HG03135 (cell line): ENCODE data around the gene GRAMD1A.
"Not testable (repeated sequence)": the region's sequence is repeated elsewhere in the genome, so short reads cannot be mapped to it uniquely, and the experiment has no call there.

Experiments used
- ATAC-seq: cut with Tn5 transposase; IDR thresholded peaks from one replicate; pipeline ENCODE4 v1.9.1; 2021; ENCODE audit warnings: mild to moderate bottlenecking, moderate library complexity; ENCODE audit not compliant: unreplicated experiment

Gene GRAMD1A

GRCh38 chr19:34976611-34977010, 23.5 kb upstream of the GRAMD1A start:
- no peak for ATAC-seq

DNA sequence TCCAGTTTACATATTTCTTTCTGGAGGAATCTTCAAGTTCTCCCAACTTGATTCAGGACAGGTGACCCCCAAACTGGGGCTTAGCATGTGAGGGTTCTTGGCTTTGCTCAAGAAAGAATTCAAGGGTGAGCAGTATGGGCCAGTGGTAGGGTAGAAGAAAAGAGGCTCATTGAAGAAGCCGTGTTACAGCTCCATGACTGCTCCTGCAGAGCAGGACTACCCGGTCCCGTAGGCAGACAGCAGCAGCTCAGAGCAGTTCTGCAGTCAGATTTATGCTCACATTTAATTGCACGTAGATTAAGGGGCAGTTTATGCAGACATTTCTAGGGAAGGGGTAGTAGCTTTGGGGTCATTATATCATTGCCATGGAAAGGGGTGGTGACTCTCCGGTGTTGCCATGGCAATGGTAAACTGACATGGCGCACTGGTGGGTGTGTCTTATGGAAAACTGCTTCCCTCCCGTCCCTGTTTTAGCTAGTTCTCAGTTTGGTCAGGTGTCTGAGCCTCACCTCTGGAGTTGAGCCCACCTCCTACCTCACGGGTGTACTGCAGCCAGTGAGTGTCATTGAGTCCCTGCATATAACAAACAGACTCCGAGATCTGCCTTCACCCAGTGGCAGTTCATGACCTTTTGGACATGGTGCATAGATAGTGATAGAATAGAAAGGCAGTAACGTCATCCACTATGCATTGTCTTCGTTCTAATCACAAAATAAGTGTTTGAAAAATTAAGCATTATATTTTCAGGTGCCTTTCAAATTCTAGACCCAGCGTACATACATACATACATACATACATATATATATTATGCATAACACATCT, 20.1 kb upstream of the GRAMD1A start:
- ATAC-seq, result no peak

- ATAC-seq, result no peak
These were observed 17.8 kb upstream of the GRAMD1A start for GRCh38 chr19:34982275-34982674.

- ATAC-seq, result no peak
These were observed 16.3 kb upstream of the GRAMD1A start for GRCh38 chr19:34983786-34984185.

DNA sequence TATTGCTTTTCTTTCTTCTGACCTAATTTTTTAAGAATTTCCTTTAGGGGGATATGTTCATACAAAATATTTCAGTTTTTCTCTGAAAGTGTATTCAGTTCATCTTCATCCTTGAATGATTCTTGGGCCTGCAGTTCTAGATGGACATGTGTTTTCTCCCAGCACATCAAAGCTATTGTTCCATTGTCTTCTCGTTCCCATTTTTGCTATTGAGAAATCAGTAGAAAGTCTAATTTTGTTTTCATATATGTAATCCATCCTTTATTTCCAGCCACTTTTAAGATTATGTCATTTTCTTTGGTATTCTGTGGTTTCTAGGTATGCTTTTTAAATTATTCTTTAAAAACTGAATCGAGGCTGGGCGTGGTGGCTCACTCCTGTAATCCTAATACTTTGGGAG, 15.8 kb upstream of the GRAMD1A start:
- no peak for ATAC-seq

- ATAC-seq, result no peak
These were observed 14.7 kb upstream of the GRAMD1A start for GRCh38 chr19:34985249-34986022.

DNA sequence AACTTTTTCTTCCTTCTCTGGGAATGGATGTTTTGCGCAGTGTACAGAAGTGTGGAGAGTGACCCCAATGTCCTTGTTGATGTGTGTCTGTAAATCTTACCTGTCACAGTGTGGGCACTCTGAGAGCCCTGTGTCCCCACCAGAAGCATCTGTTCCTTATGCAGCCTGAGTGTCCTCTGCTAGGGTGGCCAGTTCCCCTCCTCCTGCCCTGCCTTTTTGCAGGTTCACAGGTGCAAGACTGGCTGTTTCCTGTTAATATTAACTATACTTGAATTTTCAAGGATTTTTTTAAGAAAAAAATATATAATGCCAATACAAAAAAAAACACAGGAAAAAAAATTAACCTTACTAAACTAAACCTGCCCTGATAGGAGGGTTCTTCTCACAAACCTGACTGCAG, 12.0 kb upstream of the GRAMD1A start:
- ATAC-seq, result no peak

DNA sequence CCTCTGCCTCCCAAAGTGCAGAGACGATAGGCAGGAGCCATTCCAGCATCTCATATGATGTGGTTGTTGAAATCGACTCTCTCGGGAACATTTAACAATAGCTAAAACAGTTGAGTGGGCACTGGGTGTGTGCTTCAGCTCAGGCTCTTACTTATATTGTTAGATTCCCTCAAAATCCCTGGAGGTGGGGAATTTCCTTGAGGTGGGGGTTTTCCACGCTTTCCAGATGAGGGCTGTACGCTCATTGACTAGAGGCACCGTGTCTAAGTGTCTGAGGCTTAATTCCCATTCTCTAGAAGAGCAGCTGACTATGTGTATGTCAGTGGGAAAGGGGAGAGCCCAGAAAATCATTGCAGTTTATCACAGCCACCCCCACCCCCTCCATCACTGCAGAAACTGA, 10.8 kb upstream of the GRAMD1A start:
- ATAC-seq, result no peak

GRCh38 chr19:34990578-34991192, 9.4 kb upstream of the GRAMD1A start:
- no peak for ATAC-seq

DNA sequence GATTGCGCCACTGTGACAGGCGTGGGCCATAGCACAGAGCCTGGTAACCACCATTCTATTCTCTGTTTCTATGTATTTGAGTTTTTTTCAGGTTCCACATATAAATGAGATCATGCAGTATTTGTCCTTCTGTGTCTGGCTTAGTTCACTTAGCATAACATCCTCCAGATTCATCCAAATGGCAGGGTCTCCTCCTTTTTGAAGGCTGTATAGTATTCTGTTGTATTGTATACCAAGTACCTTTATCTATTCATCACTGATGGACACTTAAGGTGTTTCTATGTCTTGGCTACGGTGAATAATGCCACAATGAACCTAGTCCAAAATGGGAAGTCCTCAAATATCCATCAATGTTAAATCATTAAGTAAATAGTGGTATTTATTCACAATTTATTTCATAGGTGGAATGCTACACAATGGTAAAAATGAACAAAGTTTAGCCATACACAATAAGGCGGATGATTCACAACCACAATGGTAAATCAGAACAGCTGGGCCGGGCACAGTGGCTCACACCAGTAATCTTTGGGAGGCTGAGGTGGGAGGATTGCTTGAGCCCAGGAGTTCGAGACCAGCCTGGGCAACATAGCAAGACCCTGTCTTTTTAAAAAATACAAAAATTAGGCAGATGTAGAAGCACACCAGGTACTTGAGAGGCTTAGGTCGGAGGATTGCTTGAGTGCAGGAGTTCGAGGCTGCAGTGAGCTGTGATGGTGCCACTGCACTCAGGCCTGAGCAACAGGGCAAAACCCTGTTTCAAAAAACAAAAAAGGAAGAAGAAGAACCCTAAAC, 8.4 kb upstream of the GRAMD1A start:
- no peak for ATAC-seq

DNA sequence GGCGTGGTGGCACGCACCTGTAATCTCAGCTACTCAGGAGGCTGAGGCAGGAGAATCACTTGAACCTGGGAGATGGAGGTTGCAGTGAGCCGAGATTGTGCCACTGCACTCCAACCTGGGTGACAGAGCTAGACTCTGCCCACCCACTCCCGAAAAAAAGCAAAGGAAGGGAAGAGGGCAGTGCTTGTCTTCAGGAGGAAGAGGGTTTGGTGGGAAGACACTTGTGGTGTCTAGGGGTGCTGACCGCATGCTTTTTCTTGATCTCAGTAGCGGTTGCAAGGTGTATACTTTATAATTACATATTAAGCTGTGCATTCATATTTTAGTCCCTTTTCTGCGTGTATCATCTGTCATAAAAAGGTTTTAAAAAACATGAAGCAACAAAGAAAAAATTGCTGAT, 7.5 kb upstream of the GRAMD1A start:
- not testable (repeated sequence) for ATAC-seq

DNA sequence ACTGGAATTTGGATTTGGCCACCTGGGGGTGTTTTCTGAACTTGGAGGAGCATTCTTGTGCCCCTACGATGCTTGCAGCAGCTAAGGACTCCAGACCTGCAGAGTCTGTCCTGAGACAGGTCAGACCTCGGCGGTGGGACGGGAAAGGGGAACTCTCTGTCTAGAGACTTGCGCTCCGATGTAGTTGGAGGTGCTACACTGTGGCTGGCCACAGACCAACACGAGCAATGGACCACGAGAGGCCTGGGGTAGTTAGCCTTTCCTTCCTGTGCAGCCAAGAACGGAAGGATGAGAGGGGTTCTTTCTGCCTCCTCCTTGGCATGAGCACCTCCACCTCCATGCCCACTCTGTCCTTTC, 5.9 kb upstream of the GRAMD1A start:
- ATAC-seq, result no peak

GRCh38 chr19:34994643-34995541, 5.2 kb upstream of the GRAMD1A start:
- ATAC-seq, result no peak

DNA sequence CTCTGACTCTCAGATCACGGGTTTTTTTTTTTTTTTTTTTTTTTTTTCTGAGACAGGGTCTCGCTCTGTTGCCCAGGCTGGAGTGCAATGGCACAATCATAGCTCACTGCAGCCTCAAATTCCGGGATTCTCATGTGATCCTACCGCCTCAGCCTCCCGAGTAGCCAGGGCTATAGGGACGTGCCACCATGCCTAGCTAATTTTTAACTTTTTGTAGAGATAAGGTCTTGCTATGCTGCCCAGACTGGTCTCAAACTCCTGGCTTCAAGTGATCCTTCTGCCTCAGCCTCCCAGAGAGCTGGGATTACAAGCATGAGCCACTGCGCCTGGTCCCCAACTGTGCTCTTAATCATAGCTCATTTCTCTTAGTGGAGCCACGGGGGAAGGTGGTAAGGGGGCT, 4.6 kb upstream of the GRAMD1A start:
- ATAC-seq, result no peak

DNA sequence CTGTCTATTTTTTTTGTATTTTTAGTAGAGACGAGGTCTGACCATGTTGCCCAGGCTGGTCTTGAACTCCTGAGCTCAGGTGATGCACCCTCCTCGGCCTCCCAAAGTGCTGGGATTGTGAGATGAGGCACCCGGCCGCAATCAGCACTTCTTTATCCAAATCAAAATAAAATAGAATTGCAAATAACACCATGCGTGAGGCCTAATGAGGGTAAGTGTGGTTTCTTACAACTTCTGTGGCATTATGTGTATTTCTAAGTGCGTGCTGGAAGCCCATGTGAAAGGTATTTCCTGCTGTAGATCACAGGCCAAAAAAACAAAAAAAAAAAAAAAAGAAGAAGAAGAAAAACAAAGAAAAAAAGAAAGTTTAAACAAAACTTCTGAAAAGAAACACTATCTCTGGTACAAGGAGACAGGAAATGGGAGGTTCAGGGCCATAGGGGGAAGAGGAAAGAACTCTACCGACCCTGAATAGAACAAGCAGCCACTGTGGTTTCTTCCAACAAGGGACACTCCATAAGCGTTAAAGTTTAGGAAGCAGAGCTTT, 3.0 kb upstream of the GRAMD1A start:
- ATAC-seq, result no peak

DNA sequence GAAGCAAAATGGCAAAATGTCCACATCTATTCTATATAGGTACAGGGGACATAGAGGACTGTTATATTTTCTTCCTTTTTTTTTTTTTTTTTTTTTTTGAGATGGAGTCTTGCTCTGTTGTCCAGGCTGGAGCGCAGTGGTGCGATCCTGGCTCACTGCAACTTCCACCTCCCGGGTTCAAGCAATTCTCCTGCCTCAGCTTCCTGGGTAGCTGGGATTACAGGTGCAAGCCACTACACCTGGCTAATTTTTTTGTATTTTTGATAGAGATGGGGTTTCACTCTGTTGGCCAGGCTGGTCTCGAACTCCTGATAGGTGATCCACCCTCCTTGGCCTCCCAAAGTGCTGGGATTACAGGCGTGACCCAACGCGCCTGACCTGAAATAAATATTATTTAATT, 1.9 kb upstream of the GRAMD1A start:
- not testable (repeated sequence) for ATAC-seq

DNA sequence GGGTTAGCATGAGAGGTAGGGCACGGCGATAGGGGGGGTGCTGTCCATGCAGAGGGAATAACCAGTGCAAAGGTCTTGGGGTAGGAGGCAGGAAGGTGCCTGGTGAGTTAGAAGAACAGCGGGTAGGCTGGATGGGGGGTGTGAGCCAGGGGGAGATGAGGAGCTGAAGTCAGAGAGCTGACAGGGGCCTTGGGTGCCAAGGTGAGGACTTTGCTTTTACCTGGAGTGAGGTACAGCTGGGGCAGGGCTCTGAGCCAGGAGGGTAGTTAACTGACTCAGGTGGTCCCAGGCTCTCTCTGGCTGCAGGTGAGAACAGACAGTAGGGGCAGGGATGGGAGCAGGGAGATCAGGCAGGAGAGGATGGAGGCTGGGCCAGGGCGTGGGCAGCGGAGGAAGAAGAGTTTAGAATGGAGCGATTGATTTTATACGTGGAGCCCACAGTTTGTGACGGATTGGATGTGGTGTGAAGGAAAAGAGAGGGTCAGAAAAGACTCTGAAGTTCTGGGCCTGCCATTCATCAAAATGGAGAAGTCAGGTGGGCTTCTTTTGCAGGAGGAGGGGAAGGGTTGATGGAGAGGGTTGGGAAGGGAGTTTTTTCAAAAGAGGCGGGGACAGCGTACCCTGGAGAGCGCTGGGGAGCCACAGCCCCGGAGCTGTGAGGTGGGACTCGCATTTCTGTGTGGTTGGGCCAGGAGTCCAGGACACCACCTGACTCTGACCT, 1.2 kb upstream of the GRAMD1A start:
- no peak for ATAC-seq

- no peak for ATAC-seq
These were observed 169 bp downstream of the GRAMD1A start for GRCh38 chr19:35000338-35000646.
